Esophagus squamous epithelium (tissue), 4 donors: ENCODE results near the gene NDUFB7.

Experiments
- POLR2A ChIP-seq, 4 donors: fragments of 450-650 bp; IDR thresholded peaks; one replicate each; pipeline ENCODE4 v1.6.1; 2017; ENCODE audit warnings: antibody characterized with exemption in 4 of 4, mild to moderate bottlenecking in 4 of 4, moderate library complexity in 3 of 4
- TF ChIP-seq, protein P1 (sequence below), 6 experiments: fragments of 450-650 bp in 4 of 6; fragments of 200-600 bp in 2 of 6; sonication (generic) in 2 of 6; IDR thresholded peaks; one replicate each; pipeline ENCODE4 v1.5.1; 2016 to 2019; ENCODE audit warnings: antibody characterized with exemption in 6 of 6, mild to moderate bottlenecking in 4 of 6, moderate library complexity in 4 of 6

DNA sequence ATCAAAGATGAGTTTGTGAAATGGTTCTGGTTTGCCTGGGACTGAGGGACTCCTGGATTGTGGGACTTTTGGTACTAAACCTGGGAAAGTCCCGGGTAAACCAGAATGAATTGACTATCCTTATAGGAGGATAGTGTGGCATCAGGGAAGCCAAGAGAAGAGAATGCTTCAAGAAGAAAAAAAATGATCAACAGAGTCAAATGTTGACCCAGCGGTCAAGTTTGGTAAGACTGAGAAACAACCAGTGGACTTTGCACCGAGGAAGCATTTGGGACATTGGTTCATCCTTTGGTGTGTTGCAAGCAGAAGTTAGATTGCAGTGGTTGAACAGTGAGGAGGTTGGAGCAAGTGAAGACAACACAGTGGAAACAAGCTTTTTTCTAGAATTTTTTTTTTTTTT lies 44.5 kb upstream of the NDUFB7 start:
- TF ChIP-seq, protein P1, sequence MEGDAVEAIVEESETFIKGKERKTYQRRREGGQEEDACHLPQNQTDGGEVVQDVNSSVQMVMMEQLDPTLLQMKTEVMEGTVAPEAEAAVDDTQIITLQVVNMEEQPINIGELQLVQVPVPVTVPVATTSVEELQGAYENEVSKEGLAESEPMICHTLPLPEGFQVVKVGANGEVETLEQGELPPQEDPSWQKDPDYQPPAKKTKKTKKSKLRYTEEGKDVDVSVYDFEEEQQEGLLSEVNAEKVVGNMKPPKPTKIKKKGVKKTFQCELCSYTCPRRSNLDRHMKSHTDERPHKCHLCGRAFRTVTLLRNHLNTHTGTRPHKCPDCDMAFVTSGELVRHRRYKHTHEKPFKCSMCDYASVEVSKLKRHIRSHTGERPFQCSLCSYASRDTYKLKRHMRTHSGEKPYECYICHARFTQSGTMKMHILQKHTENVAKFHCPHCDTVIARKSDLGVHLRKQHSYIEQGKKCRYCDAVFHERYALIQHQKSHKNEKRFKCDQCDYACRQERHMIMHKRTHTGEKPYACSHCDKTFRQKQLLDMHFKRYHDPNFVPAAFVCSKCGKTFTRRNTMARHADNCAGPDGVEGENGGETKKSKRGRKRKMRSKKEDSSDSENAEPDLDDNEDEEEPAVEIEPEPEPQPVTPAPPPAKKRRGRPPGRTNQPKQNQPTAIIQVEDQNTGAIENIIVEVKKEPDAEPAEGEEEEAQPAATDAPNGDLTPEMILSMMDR (IDR thresholded peaks at IDR 0.05) = no peak
- TF ChIP-seq POLR2A (IDR thresholded peaks at IDR 0.05) = no peak
